ENCODE results near the gene LIPT2. TPM values are rescaled to one million over a fixed set of nuclear protein-coding genes. Genes with fewer than 3 reads are reported as not detected.
"Not testable (repeated sequence)": the region's sequence is repeated elsewhere in the genome, so short reads cannot be mapped to it uniquely, and the experiment has no call there.

LIPT2 gene
- total RNA-seq, result 1 to 10 TPM; 3.7 to 4.1 TPM

GRCh38 chr11:74492974-74493790, at the start of gene LIPT2:
LIPT2 (minus strand) TSS chr11:74493724; CDS start chr11:74493703, 21 bp downstream.
- no peaks in the 10 kb centered on the region for H3K27me3 Mint-ChIP-seq
- peak within 1 kb of the TSS; percentile 87 for H3K27ac Mint-ChIP-seq
- ATAC-seq (replicated peaks), result peak; percentile 97
- H3K4me3 Mint-ChIP-seq, result peak within 1 kb of the TSS; percentile 90
- peaks cover 17% of the 10 kb centered on the region for H3K4me1 Mint-ChIP-seq
- no peaks in the 10 kb centered on the region for H3K9me3 Mint-ChIP-seq
- no peaks in the 10 kb centered on the region for H3K36me3 Mint-ChIP-seq (ENCODE audit: low read depth)

- H3K36me3 Mint-ChIP-seq (ENCODE audit: low read depth), result no peaks in the 10 kb centered on the region
- no peak overlapping the region for H3K4me3 Mint-ChIP-seq
- no peaks in the 10 kb centered on the region for H3K4me1 Mint-ChIP-seq
- no peak overlapping the region for H3K27ac Mint-ChIP-seq
- no peaks in the 10 kb centered on the region for H3K9me3 Mint-ChIP-seq
- H3K27me3 Mint-ChIP-seq, result no peaks in the 10 kb centered on the region
- no peak for ATAC-seq (replicated peaks)
These were observed 47.9 kb upstream of the LIPT2 start for GRCh38 chr11:74541466-74541865.

DNA sequence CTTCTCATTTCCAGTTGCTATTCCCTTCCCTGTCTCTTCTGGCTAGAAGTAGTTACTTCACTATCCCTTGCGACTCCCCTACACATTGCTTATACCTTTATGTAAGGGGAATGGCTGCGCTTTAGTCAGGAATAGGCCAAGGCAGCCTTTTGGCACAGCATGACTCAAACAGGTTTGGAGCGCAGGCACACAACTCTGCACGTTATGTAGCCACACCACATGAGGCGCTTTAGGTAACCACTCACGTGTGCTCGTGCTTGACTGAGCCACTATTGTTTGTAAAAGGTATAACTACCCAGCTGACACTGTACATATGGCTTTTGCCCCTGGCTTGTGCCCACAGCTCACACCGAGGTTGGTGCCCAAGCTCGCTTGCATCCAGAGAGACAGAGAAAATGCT, 46.7 kb upstream of the LIPT2 start:
- Mint-ChIP-seq H3K4me1 (no peaks in the 10 kb centered on the region), H3K27me3 (no peaks in the 10 kb centered on the region), H3K4me3 (no peak overlapping the region), H3K36me3 (ENCODE audit: low read depth) (no peaks in the 10 kb centered on the region), H3K9me3 (no peaks in the 10 kb centered on the region), H3K27ac (no peak overlapping the region)
- ATAC-seq (replicated peaks), result no peak

- no peaks in the 10 kb centered on the region for H3K4me1 Mint-ChIP-seq
- no peaks in the 10 kb centered on the region for H3K9me3 Mint-ChIP-seq
- H3K4me3 Mint-ChIP-seq, result no peak overlapping the region
- ATAC-seq (replicated peaks), result no peak
- no peaks in the 10 kb centered on the region for H3K27me3 Mint-ChIP-seq
- no peaks in the 10 kb centered on the region for H3K36me3 Mint-ChIP-seq (ENCODE audit: low read depth)
- no peak overlapping the region for H3K27ac Mint-ChIP-seq
These were observed 45.2 kb upstream of the LIPT2 start for GRCh38 chr11:74538680-74539079.

DNA sequence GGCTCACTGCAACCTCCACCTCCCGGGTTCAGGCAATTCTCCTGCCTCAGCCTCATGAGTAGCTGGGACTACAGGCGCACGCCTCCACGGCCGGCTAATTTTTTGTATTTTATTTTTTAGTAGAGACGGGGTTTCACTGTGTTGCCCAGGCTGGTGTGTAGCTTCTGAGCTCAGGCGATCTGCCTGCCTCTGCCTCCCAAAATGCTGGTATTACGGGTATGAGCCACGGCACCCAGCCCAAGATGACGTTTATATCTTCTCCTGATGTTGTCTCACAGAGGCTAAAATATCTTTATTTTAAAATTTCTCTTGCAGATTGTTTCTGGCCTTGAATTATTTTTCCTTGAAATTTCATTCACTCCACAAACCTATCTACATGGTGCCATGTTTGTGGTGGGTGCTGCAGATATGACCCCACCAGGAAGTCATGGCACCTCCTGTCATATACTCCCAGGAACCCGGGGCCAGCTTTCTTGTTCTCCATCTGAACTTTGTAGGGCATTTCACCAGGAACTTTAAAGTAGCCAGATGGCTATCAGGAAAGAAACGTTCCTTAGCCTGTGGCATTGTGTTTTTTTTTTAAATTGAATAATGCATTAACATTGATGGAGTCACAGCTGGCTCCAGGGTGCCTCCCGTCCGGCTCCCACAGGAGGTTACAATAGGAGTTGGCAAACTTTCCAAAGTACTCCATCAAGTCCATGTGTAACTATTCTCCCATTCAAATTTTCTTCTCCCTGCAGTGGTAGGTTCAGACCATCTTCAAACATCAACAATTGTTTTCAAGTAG, 42.0 kb upstream of the LIPT2 start:
- H3K27me3 Mint-ChIP-seq, result peaks cover 3% of the 10 kb centered on the region
- no peaks in the 10 kb centered on the region for H3K4me1 Mint-ChIP-seq
- no peak for ATAC-seq (replicated peaks)
- H3K36me3 Mint-ChIP-seq (ENCODE audit: low read depth), result no peaks in the 10 kb centered on the region
- no peak overlapping the region for H3K27ac Mint-ChIP-seq
- no peaks in the 10 kb centered on the region for H3K9me3 Mint-ChIP-seq
- no peak overlapping the region for H3K4me3 Mint-ChIP-seq

DNA sequence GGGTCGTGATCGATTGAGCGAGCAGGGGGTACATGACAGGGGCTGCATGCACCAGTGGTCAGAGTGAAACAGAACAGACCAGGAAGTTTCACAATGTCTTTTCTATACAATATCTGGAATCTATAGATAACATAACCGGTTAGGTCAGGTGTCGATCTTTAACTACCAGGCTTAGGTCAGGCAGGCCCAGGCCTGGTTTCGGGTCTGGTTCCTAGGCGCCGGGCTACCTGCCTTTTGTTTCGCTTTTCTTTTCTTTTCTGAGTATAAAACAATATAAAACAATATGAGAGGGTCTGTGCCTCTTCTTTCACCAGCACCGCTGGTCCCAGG, 41.4 kb upstream of the LIPT2 start:
- not testable (repeated sequence) for H3K4me1 Mint-ChIP-seq; ATAC-seq (replicated peaks); H3K9me3 Mint-ChIP-seq; H3K4me3 Mint-ChIP-seq; H3K27ac Mint-ChIP-seq; H3K27me3 Mint-ChIP-seq; H3K36me3 Mint-ChIP-seq (ENCODE audit: low read depth)

DNA sequence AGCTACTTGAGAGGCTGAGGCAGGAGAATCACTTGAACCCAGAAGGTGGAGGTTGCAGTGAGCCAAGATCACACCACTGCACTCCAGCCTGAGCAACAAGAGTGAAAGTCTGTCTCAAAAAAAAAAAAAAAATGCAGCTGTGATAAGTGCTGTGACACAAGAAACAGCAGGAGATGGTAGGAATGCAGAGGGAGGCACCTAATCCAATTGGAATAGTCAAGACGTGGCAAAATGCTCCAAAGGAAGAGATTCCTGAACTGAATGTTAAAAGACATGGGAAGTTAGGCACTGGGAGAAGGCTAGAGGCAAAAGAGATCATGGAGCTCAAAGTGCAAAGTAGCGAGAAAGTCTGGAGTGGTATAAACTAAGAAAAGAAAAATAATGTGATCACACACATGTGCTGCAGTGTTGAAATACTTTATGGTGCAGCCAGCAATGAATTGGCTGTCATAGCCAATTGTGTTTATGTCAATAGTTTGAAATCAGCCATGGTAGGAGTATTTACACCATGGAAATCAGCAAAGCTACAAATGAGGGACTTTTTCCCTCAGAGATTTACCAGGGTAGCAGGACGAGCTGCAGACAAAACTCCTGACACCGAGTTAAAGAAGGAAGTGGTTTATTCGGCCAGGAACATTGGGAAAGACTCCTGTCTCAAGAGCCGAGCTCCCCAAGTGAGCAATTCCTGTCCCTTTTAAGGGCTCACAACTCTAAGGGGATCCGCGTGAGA, 40.9 kb upstream of the LIPT2 start:
- Mint-ChIP-seq H3K36me3 (ENCODE audit: low read depth) (no peaks in the 10 kb centered on the region), H3K27me3 (peaks cover 8% of the 10 kb centered on the region)
- ATAC-seq (replicated peaks), result no peak

DNA sequence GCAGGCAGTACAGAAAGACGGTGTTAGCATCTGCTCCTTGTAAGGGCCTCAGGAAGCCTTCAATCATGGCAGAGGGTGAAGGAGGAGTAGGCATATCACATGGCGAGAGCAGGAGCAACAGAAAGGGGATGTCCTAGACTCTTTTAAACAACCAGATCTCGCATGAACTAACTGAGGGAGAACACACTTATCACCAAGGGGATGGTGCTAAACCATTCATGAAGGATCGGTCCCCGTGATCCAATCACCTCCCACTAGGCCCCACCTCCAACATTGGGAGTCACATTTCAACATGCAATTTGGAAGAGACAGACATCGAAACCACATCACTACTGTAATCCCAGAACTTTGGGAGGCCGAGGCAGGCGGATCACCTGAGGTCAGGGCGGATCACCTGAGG, 39.9 kb upstream of the LIPT2 start:
- no peak overlapping the region for H3K27ac Mint-ChIP-seq
- no peak overlapping the region for H3K4me3 Mint-ChIP-seq
- no peaks in the 10 kb centered on the region for H3K4me1 Mint-ChIP-seq
- H3K27me3 Mint-ChIP-seq, result peaks cover 8% of the 10 kb centered on the region
- no peaks in the 10 kb centered on the region for H3K36me3 Mint-ChIP-seq (ENCODE audit: low read depth)
- no peak for ATAC-seq (replicated peaks)
- H3K9me3 Mint-ChIP-seq, result no peaks in the 10 kb centered on the region

More for the DNA sequence above, 40.9 kb upstream of the LIPT2 start:
- no peak overlapping the region for H3K4me3 Mint-ChIP-seq
- no peaks in the 10 kb centered on the region for H3K4me1 Mint-ChIP-seq
- H3K27ac Mint-ChIP-seq, result no peak overlapping the region
- H3K9me3 Mint-ChIP-seq, result no peaks in the 10 kb centered on the region

GRCh38 chr11:74532501-74533246, 39.1 kb upstream of the LIPT2 start:
- ATAC-seq (replicated peaks), result no peak
- Mint-ChIP-seq H3K9me3 (no peaks in the 10 kb centered on the region), H3K4me3 (no peak overlapping the region), H3K36me3 (ENCODE audit: low read depth) (no peaks in the 10 kb centered on the region), H3K27ac (no peak overlapping the region), H3K27me3 (peaks cover 8% of the 10 kb centered on the region), H3K4me1 (no peaks in the 10 kb centered on the region)

DNA sequence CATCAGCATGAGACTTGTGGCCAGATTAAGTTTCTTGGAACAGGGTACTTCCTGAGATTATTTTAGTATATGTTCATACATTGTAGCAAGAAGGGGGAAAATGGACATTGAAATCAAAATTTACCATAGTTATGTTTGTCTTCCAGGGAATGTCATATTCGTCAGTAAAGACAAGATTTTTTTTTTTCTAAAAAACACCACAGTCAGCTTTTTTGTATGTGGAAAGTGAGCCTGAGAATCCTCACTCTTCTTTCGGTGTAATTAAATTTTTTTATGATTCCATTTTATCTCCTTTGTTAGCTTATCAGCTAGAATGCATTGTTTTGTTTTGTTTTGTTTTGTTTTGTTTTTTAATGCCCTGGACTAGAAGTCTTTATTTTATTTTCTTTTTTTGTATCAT, 31.5 kb upstream of the LIPT2 start:
- Mint-ChIP-seq H3K9me3 (no peaks in the 10 kb centered on the region), H3K4me1 (no peaks in the 10 kb centered on the region), H3K36me3 (ENCODE audit: low read depth) (no peaks in the 10 kb centered on the region), H3K27ac (no peak overlapping the region), H3K4me3 (no peak overlapping the region), H3K27me3 (peaks cover 17% of the 10 kb centered on the region)
- ATAC-seq (replicated peaks), result no peak

GRCh38 chr11:74524501-74524900, 31.0 kb upstream of the LIPT2 start:
- ATAC-seq (replicated peaks), result no peak
- no peak overlapping the region for H3K4me3 Mint-ChIP-seq
- H3K4me1 Mint-ChIP-seq, result no peaks in the 10 kb centered on the region
- H3K27ac Mint-ChIP-seq, result no peak overlapping the region
- H3K9me3 Mint-ChIP-seq, result no peaks in the 10 kb centered on the region
- no peaks in the 10 kb centered on the region for H3K36me3 Mint-ChIP-seq (ENCODE audit: low read depth)
- H3K27me3 Mint-ChIP-seq, result peaks cover 18% of the 10 kb centered on the region

DNA sequence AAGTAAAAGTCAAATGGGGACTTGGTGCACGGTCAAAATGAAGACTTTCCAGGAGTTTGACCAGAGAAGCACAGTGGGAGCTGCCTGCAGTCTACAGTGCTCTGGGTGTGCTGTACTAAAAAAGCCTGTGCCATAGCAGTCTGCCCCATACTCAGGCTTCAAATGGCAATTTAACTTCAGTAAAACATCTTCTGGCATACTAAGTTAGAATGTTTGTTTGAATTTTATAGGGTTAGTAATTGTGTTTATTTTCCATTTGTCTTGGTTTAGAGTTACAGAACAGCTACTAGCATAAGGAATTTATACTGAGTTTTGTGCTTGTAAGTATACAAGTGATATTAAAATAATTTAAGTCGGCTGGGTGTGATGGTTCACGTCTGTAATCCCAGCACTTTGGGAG, 29.3 kb upstream of the LIPT2 start:
- H3K9me3 Mint-ChIP-seq, result no peaks in the 10 kb centered on the region
- no peaks in the 10 kb centered on the region for H3K4me1 Mint-ChIP-seq
- no peak for ATAC-seq (replicated peaks)
- H3K27ac Mint-ChIP-seq, result no peak overlapping the region
- no peaks in the 10 kb centered on the region for H3K36me3 Mint-ChIP-seq (ENCODE audit: low read depth)
- H3K4me3 Mint-ChIP-seq, result no peak overlapping the region
- peaks cover 18% of the 10 kb centered on the region for H3K27me3 Mint-ChIP-seq

GRCh38 chr11:74521666-74522252, 28.2 kb upstream of the LIPT2 start:
- no peaks in the 10 kb centered on the region for H3K36me3 Mint-ChIP-seq (ENCODE audit: low read depth)
- H3K9me3 Mint-ChIP-seq, result peaks cover 5% of the 10 kb centered on the region
- H3K4me3 Mint-ChIP-seq, result no peak overlapping the region
- no peak for ATAC-seq (replicated peaks)
- H3K27ac Mint-ChIP-seq, result no peak overlapping the region
- H3K27me3 Mint-ChIP-seq, result peaks cover 18% of the 10 kb centered on the region
- no peaks in the 10 kb centered on the region for H3K4me1 Mint-ChIP-seq
